Coronary artery (tissue), 2 donors: ENCODE data around the gene DAB1.

Experiments used
- DNase-seq: peaks from one replicate; pipeline ENCODE4 v3.0.0-alpha.2; 2017; ENCODE audit warnings: low spot score
- H3K27ac ChIP-seq, 2 donors: fragments of 200-600 bp; sonication (generic); one replicate each; pipeline ENCODE4 v1.5.1; 2016 to 2019
- H3K4me3 ChIP-seq: fragments of 200-600 bp; sonication (generic); 2 replicates; pipeline ENCODE4 v1.5.1; 2016; ENCODE audit warnings: mild to moderate bottlenecking, moderate library complexity
- CTCF ChIP-seq: fragments of 200-600 bp; sonication (generic); IDR thresholded peaks from one replicate; pipeline ENCODE4 v1.5.1; 2019; ENCODE audit warnings: antibody characterized with exemption

DAB1 gene

DNA sequence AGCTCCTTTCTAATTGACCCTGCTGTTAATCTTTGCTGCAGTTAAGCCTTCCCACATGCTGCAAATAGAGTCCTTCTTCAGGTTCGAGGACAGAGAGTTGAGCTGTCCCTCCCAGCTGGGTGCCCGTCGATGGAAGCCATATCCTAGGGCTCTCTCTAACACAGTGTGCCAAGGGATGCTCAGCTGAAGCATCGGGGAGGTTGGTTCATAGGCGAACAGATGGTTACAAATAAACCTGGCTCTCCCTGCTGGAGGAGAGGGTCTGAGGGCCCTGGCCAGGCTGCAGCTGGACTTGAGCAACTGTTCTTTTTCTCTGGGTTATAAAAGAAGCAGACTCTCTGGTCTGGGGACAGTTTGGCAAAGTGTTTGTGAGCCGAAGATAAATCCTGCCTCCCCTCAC, 337.7 kb downstream of the DAB1 start:
- H3K4me3 ChIP-seq = no peak overlapping the region
- TF ChIP-seq CTCF = no peak
- H3K27ac ChIP-seq = no peak overlapping the region
- DNase-seq = no peak

DNA sequence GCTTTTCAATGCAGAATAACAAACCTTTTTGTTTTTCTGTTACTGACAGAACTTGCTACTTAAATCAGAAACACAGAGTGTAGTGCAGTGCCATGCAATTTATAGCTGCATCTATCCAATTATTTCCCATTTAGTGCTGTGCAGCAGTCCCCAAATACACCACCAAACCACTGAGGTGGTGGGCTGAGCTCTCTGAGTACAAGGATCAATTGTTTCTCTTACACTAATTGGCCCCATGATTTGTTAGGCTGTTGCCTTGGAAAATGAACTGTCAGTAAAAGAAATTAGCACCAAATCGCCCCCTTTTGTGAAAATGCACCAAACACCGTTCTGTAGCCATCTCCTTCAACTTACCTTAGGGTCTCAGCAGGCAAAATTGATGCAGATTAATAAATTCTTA, 339.2 kb downstream of the DAB1 start:
- DNase-seq = no peak
- peak overlapping the region in 1 of 2 donors; percentile 21 for H3K27ac ChIP-seq
- no peak overlapping the region for H3K4me3 ChIP-seq
- TF ChIP-seq CTCF = no peak

DNA sequence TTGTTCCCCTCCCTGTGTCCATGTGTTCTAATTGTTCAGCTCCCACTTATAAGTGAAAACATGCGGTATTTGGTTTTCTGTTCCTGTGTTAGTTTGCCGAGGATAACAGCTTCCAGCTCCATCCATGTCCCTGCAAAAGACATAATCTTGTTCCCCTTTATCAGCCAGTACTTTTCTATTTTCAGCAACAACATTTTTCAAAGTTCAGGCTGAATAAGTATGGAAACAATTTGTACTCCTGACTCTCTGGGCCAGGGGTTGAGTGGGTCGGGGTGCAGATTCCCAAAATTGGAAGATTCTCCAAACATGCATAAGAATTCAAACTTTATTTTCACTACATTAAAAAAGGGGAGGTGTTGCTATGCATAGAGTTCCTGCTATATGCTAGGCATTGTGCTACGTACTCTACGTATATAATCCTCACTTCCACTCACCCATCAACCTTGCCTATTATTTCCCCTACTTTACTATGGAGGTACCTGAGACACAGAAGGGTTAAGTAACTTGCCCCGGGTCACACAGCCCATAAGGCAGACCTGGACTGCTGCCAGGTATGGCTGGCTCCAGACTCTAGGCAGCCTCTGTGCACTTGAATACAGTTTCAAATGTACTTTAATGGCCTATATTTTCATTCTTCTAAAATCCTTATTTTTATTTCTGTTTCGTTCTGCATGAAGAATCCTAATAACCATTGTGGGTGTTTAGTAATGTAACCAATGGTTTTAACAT, 341.0 kb downstream of the DAB1 start:
- Histone ChIP-seq H3K27ac (peak overlapping the region; percentile 41 to 80), H3K4me3 (no peak overlapping the region)
- no peak for TF ChIP-seq CTCF
- no peak for DNase-seq

GRCh38 chr1:57079454-57080157, 344.3 kb downstream of the DAB1 start:
- Histone ChIP-seq H3K4me3 (no peak overlapping the region), H3K27ac (no peak overlapping the region)
- TF ChIP-seq CTCF = no peak
- no peak for DNase-seq

DNA sequence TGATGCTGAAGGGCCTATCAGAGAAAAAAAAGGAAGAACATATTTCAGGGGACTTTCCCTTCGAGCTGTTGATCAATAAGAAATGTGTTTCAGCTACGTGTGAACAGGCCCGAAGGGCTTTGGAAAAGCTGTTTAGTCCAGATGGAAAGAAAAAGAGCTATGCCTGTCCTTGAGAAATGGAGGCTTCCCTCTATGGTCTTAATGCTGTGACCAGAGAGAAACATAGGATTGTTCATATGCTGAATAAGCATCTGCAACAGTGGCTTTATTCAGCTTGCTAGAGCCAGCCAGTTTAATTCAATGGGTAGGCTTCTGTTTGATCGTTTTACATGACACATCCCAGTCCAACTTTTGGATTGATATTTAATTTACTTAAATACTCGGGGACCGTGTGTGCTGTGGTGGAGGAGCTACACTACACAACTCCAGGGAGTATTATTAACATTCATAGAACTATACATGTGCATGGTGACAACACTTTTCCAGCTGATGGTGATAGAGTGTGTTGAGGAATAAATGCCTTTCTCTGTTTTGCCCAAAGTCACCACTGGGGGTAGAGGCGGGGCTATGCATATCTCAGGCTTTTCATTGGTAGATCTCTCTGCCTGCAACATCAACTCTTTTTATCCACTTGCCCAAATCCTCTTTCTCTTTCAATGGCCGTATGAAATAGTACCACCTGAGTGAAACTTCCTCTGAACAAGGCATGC, 351.3 kb downstream of the DAB1 start:
- TF ChIP-seq CTCF = no peak
- Histone ChIP-seq H3K4me3 (no peak overlapping the region), H3K27ac (no peak overlapping the region)
- no peak for DNase-seq

DNA sequence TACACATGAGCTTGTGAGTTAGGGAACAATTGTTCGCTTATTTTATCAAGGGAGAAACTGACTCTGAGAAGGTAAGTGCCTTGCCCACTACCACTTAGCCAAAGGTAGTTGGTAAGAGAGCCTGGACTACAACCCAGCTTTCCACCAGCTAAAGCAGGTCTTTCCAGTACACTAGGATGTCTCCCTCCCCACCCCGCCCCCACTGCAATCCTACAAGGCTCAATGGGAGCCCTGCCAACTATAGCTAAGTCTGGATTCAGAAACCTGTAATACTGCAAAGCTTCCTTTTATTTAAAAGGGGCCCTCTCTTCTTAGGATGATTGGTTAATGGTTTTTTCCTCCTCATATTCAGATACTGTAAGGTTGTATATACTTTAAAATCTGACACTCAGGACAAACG, 356.0 kb downstream of the DAB1 start:
- no peak for DNase-seq
- H3K4me3 ChIP-seq = no peak overlapping the region
- H3K27ac ChIP-seq = peak overlapping the region in 1 of 2 donors; percentile 18
- TF ChIP-seq CTCF = no peak
